Eye (tissue), 1 donor: ENCODE measurements around the gene UPF1.

ENCODE experiments used
- DNase-seq: peaks from one replicate; pipeline ENCODE4 v3.0.0-alpha.2; 2015

UPF1 gene

GRCh38 chr19:18831524-18832305, at the start of gene UPF1:
TSS of gene UPF1 (plus strand) at chr19:18831959. CDS start at chr19:18832210, 251 bp downstream.
- DNase-seq: peak; percentile 98

DNA sequence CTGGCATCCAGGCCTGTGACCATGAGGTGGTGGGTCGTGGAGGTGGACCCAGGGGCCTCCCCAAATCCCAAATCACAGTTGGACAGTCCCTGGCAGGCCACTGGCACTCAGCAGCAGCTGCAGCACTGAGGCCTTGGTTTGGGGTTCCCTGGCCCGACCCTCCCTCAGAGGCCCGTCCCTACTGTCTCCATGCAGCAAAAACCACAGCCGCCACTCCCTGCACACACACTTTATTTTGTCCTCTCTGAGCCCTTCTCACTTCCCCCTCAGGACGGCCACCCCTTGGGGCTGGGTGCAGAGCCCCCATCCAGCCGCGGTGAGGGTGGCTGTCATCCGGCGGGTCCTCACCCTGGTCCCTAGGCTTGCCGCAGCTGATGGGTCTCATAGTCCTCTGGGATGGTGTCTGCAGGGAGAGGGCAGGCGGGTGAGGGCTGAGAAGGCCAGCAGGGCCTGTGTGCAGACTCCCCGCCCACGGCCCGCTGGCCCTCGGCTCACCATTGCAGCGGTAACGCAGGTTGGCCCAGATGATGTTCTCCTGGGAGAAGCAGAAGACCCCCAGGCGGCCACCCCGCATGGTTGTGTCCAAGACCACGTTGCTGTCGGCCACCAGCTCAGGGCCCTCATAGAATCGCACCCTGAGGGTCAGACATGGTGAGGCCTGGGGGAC, 49.1 kb upstream of the UPF1 start:
- DNase-seq: no peak

- no peak for DNase-seq
Measured at GRCh38 chr19:18783958-18784785, 47.6 kb upstream of the UPF1 start.

GRCh38 chr19:18784786-18785120, 47.0 kb upstream of the UPF1 start:
- DNase-seq: no peak

- DNase-seq: peak; percentile 91
Measured at GRCh38 chr19:18785179-18786124, 46.3 kb upstream of the UPF1 start.

DNA sequence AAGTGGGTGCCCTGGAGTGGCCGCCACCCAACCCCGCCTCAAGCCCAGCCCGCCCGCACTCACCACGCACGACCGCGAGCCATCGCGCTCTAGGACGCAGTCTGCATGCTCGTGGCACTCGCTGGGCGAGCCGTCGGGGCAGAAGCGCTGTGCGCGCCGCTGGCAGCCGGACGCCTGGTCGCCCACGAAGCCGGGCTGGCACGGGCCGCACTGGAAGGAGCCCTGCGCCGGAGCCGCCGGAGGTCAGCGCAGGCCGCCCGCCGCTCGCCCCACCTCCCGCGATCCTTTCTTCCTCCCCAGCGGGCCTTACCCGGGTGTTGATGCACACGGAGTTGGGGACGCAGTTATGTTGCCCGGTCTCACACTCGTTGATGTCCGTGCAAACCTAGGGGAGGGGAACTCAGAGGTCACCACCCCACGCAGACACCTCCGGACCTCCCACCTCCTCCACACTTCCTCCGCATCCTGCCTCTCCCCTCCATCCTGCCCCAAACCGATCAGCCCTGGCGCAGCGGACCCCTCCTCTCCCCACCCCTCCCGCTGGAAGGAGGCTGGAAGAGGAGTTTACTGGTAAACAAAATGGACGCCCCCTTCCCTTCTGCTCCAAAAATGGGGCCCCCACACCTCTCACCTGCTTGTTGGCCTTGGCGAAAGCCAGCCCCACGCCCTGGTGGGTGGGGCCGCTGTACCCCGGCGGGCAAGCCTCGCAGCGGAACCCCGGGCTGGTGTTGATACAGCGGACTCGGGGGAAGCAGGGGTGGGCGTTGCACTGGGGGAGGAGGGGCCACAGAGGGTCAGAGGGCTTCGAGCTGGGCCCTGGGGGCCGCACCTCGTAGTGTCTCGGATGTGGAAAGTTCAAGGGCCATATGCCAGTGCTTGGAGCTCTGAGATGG, 43.0 kb upstream of the UPF1 start:
- no peak for DNase-seq

GRCh38 chr19:18789422-18789869, 42.3 kb upstream of the UPF1 start:
- DNase-seq: peak; percentile 39

- peak; percentile 51 for DNase-seq
Measured at GRCh38 chr19:18789883-18790565, 41.7 kb upstream of the UPF1 start.

GRCh38 chr19:18790566-18791314, 41.0 kb upstream of the UPF1 start, which contains the start of gene COMP:
TSS of gene COMP (minus strand) at chr19:18791305. CDS start at chr19:18791269, 36 bp downstream.
- DNase-seq: peak; percentile 24

DNA sequence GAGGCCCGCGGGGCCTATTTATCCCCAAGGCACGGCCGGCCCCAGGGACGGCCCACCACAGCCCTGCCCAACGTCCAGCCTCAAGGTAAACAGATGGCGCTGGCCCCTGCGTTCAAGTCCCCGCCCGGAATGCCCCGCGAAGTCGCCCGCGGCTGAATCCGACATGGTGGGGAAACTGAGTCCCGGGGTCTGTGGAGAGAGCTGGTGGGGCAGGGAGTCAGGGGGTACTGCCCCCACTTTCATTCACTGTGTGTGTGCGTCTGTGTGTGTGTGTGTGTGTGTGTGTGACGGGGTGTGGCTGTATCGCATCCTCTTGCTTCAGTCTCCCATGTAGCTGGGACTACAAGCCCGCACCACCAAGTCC, 40.5 kb upstream of the UPF1 start:
- no peak for DNase-seq

GRCh38 chr19:18792661-18793060, 39.1 kb upstream of the UPF1 start:
- no peak for DNase-seq

DNA sequence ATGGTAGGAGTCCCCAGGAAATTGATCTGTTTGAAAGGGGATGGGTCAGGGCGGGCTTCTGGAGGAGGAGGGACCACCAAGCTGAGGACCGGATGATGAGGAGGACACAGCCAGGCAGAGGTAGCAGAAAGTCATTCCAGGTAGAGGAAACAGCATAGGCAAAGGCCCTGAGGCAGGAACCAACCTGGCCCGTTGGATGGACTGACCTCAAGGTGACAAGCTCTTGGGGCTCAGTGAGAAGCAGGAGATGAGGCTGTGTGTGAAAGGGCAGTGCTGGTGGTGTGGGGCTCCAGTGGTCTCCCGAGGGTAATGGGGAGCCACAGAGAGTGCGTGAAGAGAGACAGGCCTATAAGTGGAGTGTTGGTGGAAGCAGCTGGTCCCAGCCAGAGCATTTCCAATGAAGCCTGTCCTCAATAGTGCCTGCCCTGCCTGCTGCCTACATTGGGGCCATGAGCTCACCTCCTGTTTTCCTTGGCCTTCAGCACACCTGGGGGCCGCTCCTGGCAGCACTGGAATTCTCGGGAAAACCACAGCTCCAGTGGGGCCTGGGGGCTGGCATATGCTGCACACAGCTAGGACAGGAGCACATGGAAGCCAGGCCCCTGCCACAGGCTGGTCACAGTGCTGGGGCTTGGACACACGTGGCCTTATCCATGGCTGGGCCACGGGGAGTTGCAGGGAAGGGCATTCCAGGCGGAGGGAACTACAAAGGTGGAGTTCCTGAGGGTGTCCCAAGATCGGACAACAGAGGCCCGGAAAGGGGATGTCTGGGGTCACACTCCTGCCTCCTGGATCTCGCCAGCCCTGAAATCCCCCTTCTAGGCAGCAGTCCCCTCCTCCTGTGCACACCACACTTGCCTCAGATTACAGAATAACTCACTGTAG, 38.4 kb upstream of the UPF1 start:
- no peak for DNase-seq

DNA sequence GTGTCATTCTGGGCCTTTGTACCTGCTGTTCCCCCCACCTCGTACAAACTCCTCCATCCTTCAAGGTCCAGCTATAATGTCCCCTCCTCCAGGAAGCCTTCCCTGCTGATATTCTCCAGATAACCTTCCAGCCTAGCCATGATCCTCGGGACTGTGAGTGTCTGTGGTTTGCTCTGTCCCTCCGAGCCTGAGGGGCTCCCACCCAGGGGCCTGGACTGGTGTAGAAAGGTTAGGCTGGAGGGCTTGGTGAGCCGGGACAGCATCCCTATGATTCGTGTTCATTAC, 37.8 kb upstream of the UPF1 start:
- DNase-seq: no peak

GRCh38 chr19:18794692-18795091, 37.1 kb upstream of the UPF1 start:
- DNase-seq: no peak

DNA sequence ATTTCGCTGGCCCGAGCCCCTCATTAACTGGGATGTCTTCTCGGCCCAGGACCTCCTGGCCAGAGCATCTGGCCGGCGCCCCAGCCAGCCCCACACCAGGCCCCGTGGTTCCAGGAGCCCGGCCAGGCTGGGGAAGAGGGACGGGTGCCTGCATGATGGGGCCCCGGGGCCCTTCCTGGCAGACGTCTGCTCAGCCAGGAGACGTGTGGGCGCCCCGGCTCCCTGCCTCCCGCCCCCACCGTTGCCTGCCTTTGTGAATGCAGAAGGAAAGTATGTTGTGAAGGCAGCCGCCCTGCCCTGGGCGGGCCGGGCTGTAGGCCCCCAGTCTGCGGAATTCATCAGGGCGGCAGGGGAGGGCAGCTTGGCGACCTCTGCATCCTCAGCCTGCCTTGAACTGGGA, 36.2 kb upstream of the UPF1 start:
- no peak for DNase-seq

DNA sequence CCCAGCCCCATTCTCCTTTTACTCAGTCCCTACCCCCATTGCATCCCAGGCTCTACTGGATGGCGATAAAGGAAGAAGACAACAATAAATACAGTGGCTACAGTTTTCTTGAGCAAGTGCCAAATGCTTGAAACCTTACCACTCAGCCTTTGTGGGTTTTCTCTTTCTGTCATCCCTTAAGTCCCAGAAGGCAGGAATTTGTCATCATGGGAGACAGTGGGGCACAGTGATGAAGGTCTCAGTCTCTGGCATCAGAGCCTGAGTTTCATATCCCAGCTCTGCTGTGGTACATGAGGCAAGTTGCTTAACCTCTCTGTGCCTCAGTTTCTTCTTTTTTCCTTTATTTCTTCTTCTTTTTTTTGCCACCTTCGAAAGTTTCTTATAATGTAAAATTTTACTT, 35.5 kb upstream of the UPF1 start:
- DNase-seq: no peak

- DNase-seq: no peak
Measured at GRCh38 chr19:18798384-18799352, 33.1 kb upstream of the UPF1 start.
